ENCODE measurements around the gene KANSL2.

GRCh38 chr12:48696626-48697025 is 14.6 kb upstream of the KANSL2 start:
- TF ChIP-seq POLR2A (IDR thresholded peaks at IDR 0.05): no peak
- no peak for TF ChIP-seq CTCF (IDR thresholded peaks at IDR 0.05)
- TF ChIP-seq POLR2AphosphoS5 (IDR thresholded peaks at IDR 0.05; ENCODE audit: insufficient read depth in 1 of 2, low read depth in 1 of 2): no peak
